ENCODE results near the gene NOC3L.
A peak's percentile ranks its signal among the peaks of the same experiment; 100 is the strongest.
"Not testable (repeated sequence)": the region's sequence is repeated elsewhere in the genome, so short reads cannot be mapped to it uniquely, and the experiment has no call there.

Gene NOC3L

DNA sequence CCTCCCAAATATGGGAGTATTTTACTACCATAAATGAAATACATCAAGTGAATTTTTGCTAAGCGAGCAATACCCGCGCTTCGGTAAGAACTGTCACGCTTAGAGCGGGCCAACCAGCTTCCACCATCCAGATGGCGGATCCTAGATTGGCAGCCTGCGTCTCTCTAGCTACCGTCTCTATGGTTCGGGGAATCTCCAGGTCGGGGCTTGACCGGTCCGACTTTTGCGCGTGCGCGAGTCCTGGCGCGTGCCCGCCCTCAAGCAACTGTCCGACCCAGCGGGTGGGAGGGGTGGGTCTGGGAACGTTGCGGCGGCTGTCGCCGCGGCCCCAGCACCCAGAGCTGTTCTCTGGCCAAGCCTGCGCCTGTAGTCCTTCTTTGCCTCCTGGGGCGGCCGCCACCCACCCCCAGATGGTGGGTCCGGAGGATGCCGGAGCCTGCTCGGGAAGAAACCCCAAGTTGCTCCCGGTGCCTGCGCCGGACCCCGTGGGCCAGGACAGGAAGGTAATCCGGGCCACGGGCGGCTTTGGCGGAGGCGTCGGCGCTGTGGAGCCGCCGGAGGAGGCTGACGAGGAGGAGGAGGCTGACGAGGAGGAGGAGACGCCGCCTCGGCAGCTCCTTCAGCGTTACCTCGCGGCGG lies 39.6 kb upstream of the NOC3L start, which contains the start of gene TBC1D12:
TSS of gene TBC1D12 (plus strand) at position 338 of the 639 bp plus-strand sequence. CDS start at position 411, 73 bp downstream.
- peak within 1 kb of the TSS; percentile 73 for H3K4me2 ChIP-seq
- TF ChIP-seq Cebpa-rat (IDR thresholded peaks at IDR 0.05) = no peak
- H3K36me3 ChIP-seq = no peaks in the 10 kb centered on the region
- H3K4me3 ChIP-seq = peak within 1 kb of the TSS; percentile 81
- H3K27ac ChIP-seq = peak within 1 kb of the TSS; percentile 41; the same call in 1 of the 2 replicates
- peak within 1 kb of the TSS; percentile 78 for H3K9ac ChIP-seq
- H3K9me3 ChIP-seq = peaks cover 21% of the 10 kb centered on the region
- peaks cover 38% of the 10 kb centered on the region for H3K27me3 ChIP-seq
- H4K20me1 ChIP-seq = no peaks in the 10 kb centered on the region
- peaks cover 7% of the 10 kb centered on the region; the same call in 1 of the 2 replicates for H3K4me1 ChIP-seq

DNA sequence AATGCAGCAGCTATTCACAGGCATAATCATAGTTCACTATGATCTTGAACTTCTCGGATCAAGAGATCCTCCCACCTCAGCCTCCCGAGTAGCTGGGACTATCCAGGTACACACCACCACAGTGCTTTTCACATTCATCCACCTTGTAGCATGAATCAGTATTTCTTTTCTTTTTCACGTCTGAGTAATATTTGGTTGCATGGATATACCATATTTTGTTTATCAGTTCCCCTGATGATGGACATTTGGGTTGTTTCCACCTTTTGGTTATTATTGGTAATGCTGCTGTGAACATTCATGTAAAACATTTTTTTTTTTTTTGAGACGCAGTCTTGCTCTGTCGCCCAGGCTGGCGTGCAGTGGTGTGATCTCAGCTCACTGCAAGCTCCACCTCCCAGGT lies 36.0 kb upstream of the NOC3L start:
- H3K27me3 ChIP-seq = peaks cover 25% of the 10 kb centered on the region

DNA sequence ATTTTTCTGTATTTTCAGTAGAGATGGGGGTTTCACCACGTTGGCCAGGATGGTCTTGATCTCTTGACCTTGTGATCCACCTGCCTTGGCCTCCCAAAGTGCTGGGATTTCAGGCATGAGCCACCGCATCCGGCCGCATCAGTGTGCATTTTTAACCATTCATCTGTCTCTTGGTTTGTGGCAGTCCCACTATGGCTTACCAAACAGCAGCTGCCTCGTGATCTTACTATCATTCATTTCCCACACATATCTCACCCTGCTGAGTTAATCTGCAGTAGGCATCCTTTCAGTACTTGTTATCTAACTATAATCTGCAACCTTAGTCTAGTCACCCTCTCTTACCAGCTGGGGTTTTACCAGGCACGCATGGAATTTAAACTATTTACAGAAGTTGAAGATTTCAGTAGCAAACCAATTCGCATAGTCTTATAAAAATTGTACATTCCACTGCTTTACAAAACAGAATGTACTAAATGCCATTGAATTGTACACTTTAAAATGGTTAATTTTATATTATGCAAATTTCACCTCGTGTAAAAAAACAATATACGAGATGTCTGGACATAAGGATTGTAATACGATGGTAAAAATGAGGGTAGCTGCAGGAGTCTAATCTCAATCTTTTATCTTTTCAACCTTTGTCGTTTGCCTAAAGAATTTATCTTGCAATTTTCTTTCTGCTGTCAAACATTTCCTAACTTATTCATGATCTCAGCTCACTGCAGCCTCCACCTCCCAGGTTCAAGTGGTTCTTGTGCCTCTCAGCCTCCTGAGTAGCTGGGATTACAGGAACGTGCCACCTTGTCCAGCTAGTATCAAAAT lies 35.0 kb upstream of the NOC3L start:
- Histone ChIP-seq H3K9me3 (peaks cover 10% of the 10 kb centered on the region), H3K4me1 (no peaks in the 10 kb centered on the region), H3K4me2 (no peak overlapping the region), H3K27ac (no peak overlapping the region), H3K36me3 (no peaks in the 10 kb centered on the region), H3K4me3 (no peak overlapping the region), H3K9ac (no peak overlapping the region), H4K20me1 (no peaks in the 10 kb centered on the region), H3K27me3 (peaks cover 15% of the 10 kb centered on the region)
- TF ChIP-seq Cebpa-rat (IDR thresholded peaks at IDR 0.05) = no peak

More for the DNA sequence above, 36.0 kb upstream of the NOC3L start:
- Histone ChIP-seq H3K36me3 (no peaks in the 10 kb centered on the region), H3K27ac (no peak overlapping the region), H3K9me3 (peaks cover 20% of the 10 kb centered on the region), H3K4me2 (no peak overlapping the region), H3K9ac (no peak overlapping the region), H3K4me1 (no peaks in the 10 kb centered on the region), H3K4me3 (no peak overlapping the region), H4K20me1 (no peaks in the 10 kb centered on the region)
- no peak for TF ChIP-seq Cebpa-rat (IDR thresholded peaks at IDR 0.05)

DNA sequence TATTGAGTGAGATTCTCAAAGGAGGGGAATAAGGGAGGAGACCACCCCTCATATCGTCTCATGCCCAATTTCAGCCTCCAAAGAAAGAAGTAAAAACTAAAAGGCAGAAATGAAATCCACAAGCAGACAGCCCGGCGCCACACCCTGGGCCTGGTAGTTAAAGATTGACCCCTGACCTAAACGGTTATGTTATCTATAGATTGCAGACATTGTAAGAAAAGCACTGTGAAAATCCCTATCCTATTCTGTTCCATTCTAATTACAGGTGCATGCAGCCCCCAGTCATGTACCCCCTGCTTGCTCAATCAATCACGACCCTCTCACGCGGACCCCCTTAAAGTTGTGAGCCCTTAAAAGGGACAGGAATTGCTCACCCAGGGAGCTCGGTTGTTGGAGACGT lies 29.4 kb upstream of the NOC3L start:
- H3K4me1 ChIP-seq, H3K4me3 ChIP-seq, H3K36me3 ChIP-seq, H3K4me2 ChIP-seq, H3K27ac ChIP-seq, H3K27me3 ChIP-seq, H3K9me3 ChIP-seq, H4K20me1 ChIP-seq, H3K9ac ChIP-seq: not testable (repeated sequence)

DNA sequence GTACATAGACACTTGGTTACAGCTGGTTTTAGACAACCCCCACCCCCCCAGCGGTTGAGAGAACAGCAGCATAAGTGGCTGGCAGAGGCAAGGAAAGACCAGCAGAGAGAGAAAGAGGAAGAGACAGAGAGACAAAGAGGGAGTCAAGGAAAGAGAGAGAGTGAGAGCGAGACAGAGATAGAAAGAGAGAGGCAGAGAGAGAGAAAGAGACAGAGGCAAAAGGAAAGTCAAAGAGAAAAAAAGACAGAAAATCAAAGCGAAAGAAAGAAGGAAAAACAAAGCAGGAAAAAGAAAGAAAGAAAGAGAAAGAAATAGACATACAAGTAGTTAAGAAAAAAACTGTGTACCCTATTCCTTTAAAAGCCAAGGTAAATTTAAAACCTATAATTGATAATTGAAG lies 23.0 kb upstream of the NOC3L start:
- not testable (repeated sequence) for H3K9ac ChIP-seq, H3K4me2 ChIP-seq, H3K27me3 ChIP-seq, H4K20me1 ChIP-seq, H3K36me3 ChIP-seq, H3K9me3 ChIP-seq, H3K27ac ChIP-seq, H3K4me1 ChIP-seq, H3K4me3 ChIP-seq

DNA sequence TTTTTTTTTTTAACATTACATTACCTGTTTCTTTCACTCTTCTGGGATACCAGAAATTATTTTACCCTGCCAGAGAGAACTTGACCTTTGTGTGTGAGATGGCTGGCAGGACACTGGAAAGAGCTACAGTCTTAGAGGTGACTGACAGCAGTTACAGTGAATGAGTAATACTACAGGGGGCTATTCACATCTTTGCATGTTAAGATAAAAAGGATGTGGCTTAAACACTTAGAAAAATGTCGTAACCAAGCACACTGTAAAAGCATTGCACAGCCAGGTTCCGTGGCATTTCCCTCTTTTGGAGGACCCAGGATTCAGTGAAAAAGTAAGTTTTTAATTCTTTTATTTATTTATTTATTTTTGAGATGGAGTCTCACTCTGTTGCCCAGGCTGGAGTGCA lies 20.8 kb upstream of the NOC3L start:
- no peak overlapping the region for H3K27ac ChIP-seq
- H3K27me3 ChIP-seq = no peaks in the 10 kb centered on the region
- no peak overlapping the region for H3K9ac ChIP-seq
- H3K36me3 ChIP-seq = no peaks in the 10 kb centered on the region
- H3K4me1 ChIP-seq = no peaks in the 10 kb centered on the region
- no peak for TF ChIP-seq Cebpa-rat (IDR thresholded peaks at IDR 0.05)
- no peak overlapping the region for H3K4me2 ChIP-seq
- no peaks in the 10 kb centered on the region for H4K20me1 ChIP-seq
- H3K4me3 ChIP-seq = no peak overlapping the region
- H3K9me3 ChIP-seq = no peaks in the 10 kb centered on the region

DNA sequence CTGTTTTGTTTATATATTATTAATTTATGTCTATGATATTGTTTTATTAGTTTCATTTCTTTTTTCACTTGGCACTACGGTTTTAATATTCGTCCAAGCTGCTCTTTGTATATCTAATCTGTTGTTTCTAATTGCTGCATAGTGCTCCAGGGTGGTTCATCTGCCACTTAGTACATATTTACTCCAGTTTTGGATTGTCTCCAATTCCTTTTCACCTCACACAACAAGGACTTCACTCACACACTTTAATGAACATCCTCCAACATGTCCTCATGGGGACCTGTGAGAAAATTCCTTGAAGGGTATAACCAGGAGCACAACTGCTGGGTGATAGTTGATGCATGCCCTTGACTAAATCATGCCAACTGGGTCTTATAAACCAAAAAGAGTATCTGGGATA lies 14.1 kb upstream of the NOC3L start:
- Histone ChIP-seq H3K9me3 (no peaks in the 10 kb centered on the region), H3K4me2 (no peak overlapping the region), H3K9ac (no peak overlapping the region), H3K4me3 (no peak overlapping the region), H3K4me1 (no peaks in the 10 kb centered on the region), H3K36me3 (no peaks in the 10 kb centered on the region), H3K27ac (no peak overlapping the region), H3K27me3 (no peaks in the 10 kb centered on the region), H4K20me1 (no peaks in the 10 kb centered on the region)
- TF ChIP-seq Cebpa-rat (IDR thresholded peaks at IDR 0.05) = no peak

DNA sequence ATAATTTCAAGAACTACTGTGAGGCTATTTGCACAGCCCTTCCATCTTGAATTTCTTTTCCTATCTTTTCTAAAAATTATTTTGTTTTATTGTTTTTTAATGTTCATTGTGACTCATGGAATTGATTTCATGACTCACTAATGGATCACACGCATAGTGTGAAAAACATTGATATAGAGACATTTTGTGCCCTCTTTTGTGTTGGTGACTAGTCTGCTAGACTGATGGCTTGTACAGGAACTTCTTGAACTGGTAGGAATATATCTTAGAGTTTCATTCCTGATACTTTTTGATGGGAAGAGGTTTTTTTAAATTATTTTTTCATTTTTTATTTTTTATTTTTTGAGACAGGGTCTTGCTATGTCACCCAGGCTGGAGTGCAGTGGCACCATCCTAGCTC lies 12.6 kb upstream of the NOC3L start:
- Histone ChIP-seq H3K4me2 (no peak overlapping the region), H3K36me3 (no peaks in the 10 kb centered on the region), H3K9ac (no peak overlapping the region), H3K4me1 (no peaks in the 10 kb centered on the region), H3K4me3 (no peak overlapping the region), H4K20me1 (no peaks in the 10 kb centered on the region), H3K9me3 (no peaks in the 10 kb centered on the region), H3K27me3 (no peaks in the 10 kb centered on the region), H3K27ac (no peak overlapping the region)
- TF ChIP-seq Cebpa-rat (IDR thresholded peaks at IDR 0.05) = no peak

DNA sequence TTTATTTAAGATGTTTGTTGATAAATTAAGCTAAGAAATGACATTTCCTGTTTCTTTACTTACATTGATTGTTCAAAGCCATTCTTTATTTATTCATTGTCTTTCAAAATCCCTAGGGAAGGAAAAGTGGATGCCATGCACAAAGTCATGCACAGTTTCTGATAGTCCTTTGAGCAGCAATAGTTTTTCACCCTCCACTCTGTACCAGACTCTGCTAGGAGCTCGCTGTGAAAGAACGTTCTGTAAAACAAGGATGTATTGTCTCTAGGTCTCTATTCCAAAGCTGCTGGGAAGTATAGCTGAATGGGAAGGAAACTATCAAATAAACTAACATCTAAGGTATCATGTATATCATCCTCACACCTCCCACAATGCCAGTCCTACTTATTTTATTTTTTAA lies 7.8 kb upstream of the NOC3L start:
- H3K9ac ChIP-seq = no peak overlapping the region
- no peak for TF ChIP-seq Cebpa-rat (IDR thresholded peaks at IDR 0.05)
- H3K4me1 ChIP-seq = no peaks in the 10 kb centered on the region
- H3K36me3 ChIP-seq = no peaks in the 10 kb centered on the region
- H3K4me3 ChIP-seq = no peak overlapping the region
- no peaks in the 10 kb centered on the region for H3K27me3 ChIP-seq
- no peak overlapping the region for H3K4me2 ChIP-seq
- no peaks in the 10 kb centered on the region for H4K20me1 ChIP-seq
- no peaks in the 10 kb centered on the region for H3K9me3 ChIP-seq
- H3K27ac ChIP-seq = no peak overlapping the region

DNA sequence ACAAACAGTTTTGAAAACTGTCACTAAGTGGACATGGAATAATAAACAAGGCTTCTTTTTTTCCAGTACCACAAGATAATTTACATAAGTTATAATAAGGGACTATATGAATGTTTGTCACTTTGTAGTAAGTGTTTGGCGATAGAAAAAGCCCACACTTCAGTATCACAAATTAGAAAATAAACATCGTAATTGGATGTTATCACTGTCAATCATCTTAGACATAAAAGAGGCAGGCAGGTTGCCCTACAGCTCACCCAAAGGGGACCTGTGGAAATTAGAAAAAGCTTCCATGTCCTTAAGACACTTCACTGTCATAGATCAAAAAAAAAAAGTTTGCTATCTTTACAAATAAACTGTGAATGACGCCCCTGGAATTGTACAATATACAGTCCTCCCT lies 3.6 kb upstream of the NOC3L start:
- TF ChIP-seq Cebpa-rat (IDR thresholded peaks at IDR 0.05) = no peak
- Histone ChIP-seq H3K4me1 (peaks cover 8% of the 10 kb centered on the region), H3K27ac (no peak overlapping the region), H3K9me3 (peaks cover 10% of the 10 kb centered on the region; the same call in 1 of the 2 replicates), H3K4me3 (no peak overlapping the region), H3K4me2 (no peak overlapping the region), H4K20me1 (no peaks in the 10 kb centered on the region), H3K27me3 (no peaks in the 10 kb centered on the region), H3K36me3 (no peaks in the 10 kb centered on the region; the same call in 1 of the 2 replicates), H3K9ac (no peak overlapping the region)
